CD14-positive monocyte (primary cell): ENCODE measurements around the gene DAPK2. TPM values are rescaled to one million over a fixed set of nuclear protein-coding genes. Genes with fewer than 3 reads are reported as not detected.

Experiments used
- DNase-seq, 3 donors: peaks; one replicate each; pipeline ENCODE4 v3.0.0-alpha.2; 2011 to 2022
- H2AFZ ChIP-seq: 2 replicates; pipeline ENCODE4 v1.6.0; 2012; ENCODE audit warnings: mild to moderate bottlenecking, low read depth, low read length, inconsistent platforms; ENCODE audit not compliant: insufficient read depth, poor library complexity, severe bottlenecking
- H3K27ac ChIP-seq, 2 donors: 1 replicate in 1 of 2; 2 replicates in 1 of 2; pipeline ENCODE4 v1.5.1; 2012 to 2013; ENCODE audit warnings: low read length in 2 of 2, control low read depth in 1 of 2, inconsistent platforms in 1 of 2, low read depth in 1 of 2, mild to moderate bottlenecking in 1 of 2
- H3K27me3 ChIP-seq, 2 donors: one replicate each; pipeline versions ENCODE4 v1.6.0 to v1.6.1; 2011 to 2013; ENCODE audit warnings: low read length in 2 of 2; ENCODE audit not compliant: control insufficient read depth in 2 of 2, insufficient read depth in 2 of 2
- H3K36me3 ChIP-seq, 2 donors: replicated peaks in 1 of 2; 1 replicate in 1 of 2; 2 replicates in 1 of 2; pipeline versions ENCODE4 v1.5.1 to v1.6.1; 2012 to 2013; ENCODE audit warnings: low read length in 2 of 2, control low read depth in 1 of 2, inconsistent platforms in 1 of 2, mild to moderate bottlenecking in 1 of 2; ENCODE audit not compliant: insufficient read depth in 2 of 2, control insufficient read depth in 1 of 2
- H3K4me1 ChIP-seq, 2 donors: 1 replicate in 1 of 2; 2 replicates in 1 of 2; pipeline versions ENCODE4 v1.5.1 to v1.6.1; 2012 to 2013; ENCODE audit warnings: low read length in 2 of 2, control low read depth in 1 of 2, inconsistent platforms in 1 of 2, mild to moderate bottlenecking in 1 of 2, moderate library complexity in 1 of 2; ENCODE audit not compliant: insufficient read depth in 2 of 2, control insufficient read depth in 1 of 2
- H3K4me2 ChIP-seq: replicated peaks from 2 replicates; pipeline ENCODE3; 2012; ENCODE audit warnings: low read length, moderate library complexity, mild to moderate bottlenecking; ENCODE audit not compliant: poor library complexity, severe bottlenecking; ENCODE audit errors: extremely low read depth
- H3K4me3 ChIP-seq, 3 experiments: fragments of 200-600 bp in 1 of 3; sonication (generic) in 1 of 3; replicated peaks in 1 of 3; 1 replicate in 2 of 3; 2 replicates in 1 of 3; pipeline ENCODE4 v1.5.1; 2011 to 2013; ENCODE audit warnings: low read length in 3 of 3, mild to moderate bottlenecking in 3 of 3, control low read depth in 2 of 3, low read depth in 2 of 3, inconsistent platforms in 1 of 3, moderate library complexity in 1 of 3
- H3K79me2 ChIP-seq: 2 replicates; pipeline ENCODE4 v1.6.0; 2012; ENCODE audit warnings: mild to moderate bottlenecking, control low read depth, inconsistent platforms, low read length, moderate library complexity; ENCODE audit not compliant: insufficient read depth
- H3K9ac ChIP-seq: 2 replicates; pipeline ENCODE4 v1.6.0; 2017; ENCODE audit warnings: low read length, mild to moderate bottlenecking; ENCODE audit not compliant: insufficient read depth, poor library complexity, severe bottlenecking
- H3K9me3 ChIP-seq, 2 donors: replicated peaks in 1 of 2; 1 replicate in 1 of 2; 2 replicates in 1 of 2; pipeline versions ENCODE4 v1.5.1 to v1.6.1; 2012 to 2013; ENCODE audit warnings: low read length in 2 of 2, control low read depth in 1 of 2; ENCODE audit not compliant: control insufficient read depth in 1 of 2, insufficient read depth in 1 of 2
- H4K20me1 ChIP-seq: 2 replicates; pipeline ENCODE4 v1.6.0; 2012; ENCODE audit warnings: mild to moderate bottlenecking, low read length, control low read depth, moderate library complexity; ENCODE audit not compliant: insufficient read depth
- H3K27ac Mint-ChIP-seq, 7 donors: one replicate each; pipeline ENCODE4 v1.8.0; 2020; ENCODE audit warnings: mild to moderate bottlenecking in 7 of 7, mixed read lengths in 7 of 7, moderate library complexity in 6 of 7, inconsistent platforms in 2 of 7
- H3K27me3 Mint-ChIP-seq, 3 donors: one replicate each; pipeline ENCODE4 v1.8.0; 2021 to 2022; ENCODE audit warnings: low read depth in 3 of 3, mild to moderate bottlenecking in 3 of 3, mixed read lengths in 3 of 3, moderate library complexity in 3 of 3, inconsistent platforms in 1 of 3
- H3K36me3 Mint-ChIP-seq, 2 donors: one replicate each; pipeline ENCODE4 v1.8.0; 2020; ENCODE audit warnings: mixed read lengths in 2 of 2, inconsistent platforms in 1 of 2, mild to moderate bottlenecking in 1 of 2
- H3K4me1 Mint-ChIP-seq: one replicate; pipeline ENCODE4 v1.8.0; 2020; ENCODE audit warnings: mild to moderate bottlenecking, mixed read lengths
- H3K4me3 Mint-ChIP-seq, 2 donors: one replicate each; pipeline ENCODE4 v1.8.0; 2020; ENCODE audit warnings: mild to moderate bottlenecking in 2 of 2, mixed read lengths in 2 of 2, moderate library complexity in 1 of 2
- H3K9me3 Mint-ChIP-seq, 7 donors: one replicate each; pipeline ENCODE4 v1.8.0; 2020 to 2022; ENCODE audit warnings: mixed read lengths in 7 of 7, mild to moderate bottlenecking in 6 of 7, moderate library complexity in 6 of 7, inconsistent platforms in 2 of 7
- CTCF ChIP-seq: fragments of 200-600 bp; IDR thresholded peaks from one replicate; pipeline ENCODE4 v1.8.0; 2022; ENCODE audit warnings: antibody characterized with exemption, mild to moderate bottlenecking
- WGBS: methylation state at CpG from one replicate; pipeline ENCODE4 v1.1.5; 2013; ENCODE audit warnings: missing lambda C conversion rate; ENCODE audit not compliant: insufficient coverage; 5-methylcytosine and 5-hydroxymethylcytosine counted together
- intact Hi-C, 2 donors: fragments of 100-400 bp; cut with micrococcal nuclease; formaldehyde crosslinking; loops; one replicate each; pipeline versions ENCODE4 v1.15.0 to v1.15.1; 2023
- polyA plus RNA-seq, 3 donors: library from polyadenylated mRNA; depleted of rRNA in 1 of 3; unstranded in 2 of 3; stranded (reverse) in 1 of 3; fragments of 300-500 nt in 2 of 3; fragments of >200 nt in 1 of 3; fragmentation: Illumina TruSeq in 2 of 3; gene quantifications; 1 replicate in 2 of 3; 2 replicates in 1 of 3; pipeline ENCODE4 v1.2.3, GENCODE V29; 2012 to 2021

The DAPK2 gene
- polyA plus RNA-seq, 3 donors = 0.59 to 4.1 (median 2.1) TPM

GRCh38 chr15:63985221-63986184 lies 60.8 kb downstream of the DAPK2 start:
- peaks cover 0 to 1% (median 0%) of the 10 kb centered on the region in 3 donors for H3K27me3 Mint-ChIP-seq
- H4K20me1 ChIP-seq = no peaks in the 10 kb centered on the region
- H3K36me3 Mint-ChIP-seq = no peaks in the 10 kb centered on the region
- no peaks in the 10 kb centered on the region for H3K27me3 ChIP-seq
- no peaks in the 10 kb centered on the region for H3K79me2 ChIP-seq
- peak overlapping the region; percentile 87 to 97 (median 95) for H3K27ac Mint-ChIP-seq
- peak overlapping the region in 1 of 3 experiments; percentile 18 for H3K4me3 ChIP-seq
- WGBS = 82% methylated on average over 11 of the region's 17 CpGs
- intact Hi-C loops = loop anchor here in 1 of 2 donors (5.0 kb wide), 1 partner anchor 57 kb away; no protein-coding TSS in a partner anchor
- H3K36me3 ChIP-seq = no peaks in the 10 kb centered on the region
- peak overlapping the region; percentile 82 to 88 for H3K27ac ChIP-seq
- peak overlapping the region; percentile 53 for H2AFZ ChIP-seq
- peaks cover 49 to 64% of the 10 kb centered on the region in 2 donors for H3K4me1 ChIP-seq
- TF ChIP-seq CTCF = no peak
- H3K9me3 Mint-ChIP-seq = no peaks in the 10 kb centered on the region
- H3K9ac ChIP-seq = peak overlapping the region; percentile 27
- peak; percentile 32 to 53 (median 40) for DNase-seq
- H3K9me3 ChIP-seq = no peaks in the 10 kb centered on the region
- H3K4me1 Mint-ChIP-seq = peaks cover 61% of the 10 kb centered on the region
- peak overlapping the region; percentile 43 for H3K4me2 ChIP-seq
- no peak overlapping the region for H3K4me3 Mint-ChIP-seq

GRCh38 chr15:63984331-63984730 lies 62.0 kb downstream of the DAPK2 start:
- no peaks in the 10 kb centered on the region for H3K9me3 Mint-ChIP-seq

More at GRCh38 chr15:63984331-63984730, 62.0 kb downstream of the DAPK2 start:
- intact Hi-C loops = no loop called here
- no peak for DNase-seq
- TF ChIP-seq CTCF = no peak
- H3K4me3 Mint-ChIP-seq = no peak overlapping the region
- no peak overlapping the region for H3K4me3 ChIP-seq
- H3K9ac ChIP-seq = no peak overlapping the region
- no peak overlapping the region for H2AFZ ChIP-seq
- no peaks in the 10 kb centered on the region for H4K20me1 ChIP-seq
- H3K4me2 ChIP-seq = no peak overlapping the region
- no peak overlapping the region for H3K27ac Mint-ChIP-seq
- peaks cover 56% of the 10 kb centered on the region for H3K4me1 Mint-ChIP-seq
- H3K27me3 Mint-ChIP-seq = peaks cover 0 to 1% (median 0%) of the 10 kb centered on the region in 3 donors
- H3K79me2 ChIP-seq = no peaks in the 10 kb centered on the region
- H3K9me3 ChIP-seq = no peaks in the 10 kb centered on the region
- H3K36me3 ChIP-seq = no peaks in the 10 kb centered on the region
- H3K27me3 ChIP-seq = no peaks in the 10 kb centered on the region
- H3K36me3 Mint-ChIP-seq = no peaks in the 10 kb centered on the region
- peaks cover 45 to 59% of the 10 kb centered on the region in 2 donors for H3K4me1 ChIP-seq
- 93% methylated on average over 3 of the region's 3 CpGs for WGBS
- H3K27ac ChIP-seq = peak overlapping the region in 1 of 2 donors; percentile 82
